Endothelial cell of umbilical vein (primary cell): ENCODE data around the gene GARIN5A. TPM values are rescaled to one million over a fixed set of nuclear protein-coding genes. Genes with fewer than 3 reads are reported as not detected.

Experiments used
- BruUV-seq: library from RNA; stranded (reverse); fragments of 400-500 nt; replicated peaks from 2 replicates; lab custom pipeline; 2021; lab: Mats Ljungman, UMichigan
- CTCF ChIA-PET: fragments of 300-600, 350-600 bp; sonication (Branson Sonifier 250); formaldehyde crosslinking; loops from one replicate; lab custom pipeline; 2021; ENCODE audit warnings: antibody characterized with exemption, inconsistent platforms; lab: Charles Lee
- POLR2A ChIA-PET: fragments of 300-600, 350-600 bp; sonication (Branson Sonifier 250); formaldehyde crosslinking; loops from one replicate; lab custom pipeline; 2021; ENCODE audit warnings: antibody characterized with exemption, inconsistent platforms; lab: Charles Lee
- DNase-seq: peaks from one replicate; pipeline ENCODE4 v3.0.0-alpha.2; 2011; ENCODE audit warnings: low read depth, low spot score
- FAIRE-seq: peaks from 2 replicates; lab custom pipeline; 2011; peaks lifted over from hg19 to GRCh38; lab: Jason Lieb, UNC
- H2AFZ ChIP-seq: 2 replicates; pipeline ENCODE4 v1.6.0; 2012; ENCODE audit warnings: low read depth, low read length, control low read depth, inconsistent platforms
- H3K27ac ChIP-seq: 2 replicates; pipeline ENCODE4 v1.5.1; 2011; ENCODE audit warnings: low read depth, mild to moderate bottlenecking, control low read depth, low read length, moderate library complexity; ENCODE audit not compliant: insufficient read depth
- H3K27me3 ChIP-seq, 2 experiments: 2 replicates each; pipeline versions ENCODE4 v1.6.0 to v1.6.1; 2011; ENCODE audit warnings: low read length in 2 of 2, mixed read lengths in 1 of 2; ENCODE audit not compliant: control insufficient read depth in 2 of 2, insufficient read depth in 2 of 2
- H3K36me3 ChIP-seq, 2 experiments: 2 replicates in 1 of 2; 3 replicates in 1 of 2; pipeline ENCODE4 v1.5.1; 2011; ENCODE audit warnings: low read length in 2 of 2, mild to moderate bottlenecking in 1 of 2, moderate library complexity in 1 of 2; ENCODE audit not compliant: control insufficient read depth in 2 of 2, insufficient read depth in 2 of 2; ENCODE audit errors: extremely low read depth in 1 of 2
- H3K4me1 ChIP-seq: 3 replicates; pipeline ENCODE4 v1.5.1; 2011; ENCODE audit warnings: mild to moderate bottlenecking, low read length; ENCODE audit not compliant: control insufficient read depth, insufficient read depth; ENCODE audit errors: extremely low read depth
- H3K4me2 ChIP-seq: 2 replicates; pipeline ENCODE4 v1.6.1; 2011; ENCODE audit warnings: low read length, control low read depth, mixed read lengths; ENCODE audit not compliant: insufficient read depth
- H3K4me3 ChIP-seq, 3 experiments: fragments of 200-600 bp in 1 of 3; sonication (generic), shearing (Covaris generic) in 1 of 3; replicated peaks in 1 of 3; 2 replicates each; pipeline ENCODE4 v1.5.1; 2011 to 2016; ENCODE audit warnings: control low read depth in 3 of 3, low read length in 3 of 3, mild to moderate bottlenecking in 2 of 3, inconsistent platforms in 1 of 3, low read depth in 1 of 3, moderate library complexity in 1 of 3; ENCODE audit not compliant: insufficient read depth in 1 of 3
- H3K79me2 ChIP-seq: 2 replicates; pipeline ENCODE4 v1.6.0; 2012; ENCODE audit warnings: low read length, inconsistent platforms; ENCODE audit not compliant: control insufficient read depth, insufficient read depth
- H3K9ac ChIP-seq: replicated peaks from 2 replicates; pipeline ENCODE3; 2011; ENCODE audit warnings: low read length, control low read depth; ENCODE audit not compliant: insufficient read depth; ENCODE audit errors: extremely low read depth
- H3K9me1 ChIP-seq: replicated peaks from 3 replicates; pipeline ENCODE4 v1.6.0; 2011; ENCODE audit warnings: mild to moderate bottlenecking, low read length; ENCODE audit not compliant: control insufficient read depth, insufficient read depth; ENCODE audit errors: extremely low read depth
- H3K9me3 ChIP-seq: replicated peaks from 2 replicates; pipeline ENCODE4 v1.5.1; 2012; ENCODE audit warnings: low read length, inconsistent platforms; ENCODE audit not compliant: control insufficient read depth, insufficient read depth
- H4K20me1 ChIP-seq: replicated peaks from 2 replicates; pipeline ENCODE3; 2011; ENCODE audit warnings: mild to moderate bottlenecking, low read length; ENCODE audit not compliant: control insufficient read depth, insufficient read depth; ENCODE audit errors: extremely low read depth
- CTCF ChIP-seq, 2 donors: IDR thresholded peaks; 1 replicate in 1 of 2; 2 replicates in 1 of 2; pipeline ENCODE4 v1.5.1; 2011; ENCODE audit warnings: low read length in 2 of 2, mild to moderate bottlenecking in 2 of 2, moderate library complexity in 2 of 2, control low read depth in 1 of 2, inconsistent platforms in 1 of 2, low read depth in 1 of 2; ENCODE audit not compliant: insufficient read depth in 1 of 2; ENCODE audit errors: extremely low read depth in 1 of 2
- EZH2 ChIP-seq: IDR thresholded peaks from 2 replicates; pipeline ENCODE4 v1.6.1; 2012; ENCODE audit warnings: borderline replicate concordance, low read depth, mild to moderate bottlenecking, moderate library complexity, low read length, inconsistent platforms; ENCODE audit not compliant: severe bottlenecking
- FOS ChIP-seq: IDR thresholded peaks from 2 replicates; pipeline ENCODE4 v1.6.1; 2011; ENCODE audit warnings: mild to moderate bottlenecking, low read length, moderate library complexity, borderline replicate concordance; ENCODE audit not compliant: insufficient read depth
- GATA2 ChIP-seq: IDR thresholded peaks from 2 replicates; pipeline ENCODE4 v1.7.0; 2011; ENCODE audit warnings: low read depth, mild to moderate bottlenecking, moderate library complexity, mixed read lengths, low read length; ENCODE audit not compliant: insufficient read length, insufficient read depth
- JUN ChIP-seq: IDR thresholded peaks from 2 replicates; pipeline ENCODE4 v1.6.1; 2011; ENCODE audit warnings: borderline replicate concordance, low read depth; ENCODE audit not compliant: insufficient read length, insufficient read depth
- MAX ChIP-seq: IDR thresholded peaks from 2 replicates; pipeline ENCODE4 v1.6.1; 2011; ENCODE audit not compliant: insufficient read depth, insufficient read length
- MYC ChIP-seq: IDR thresholded peaks from one replicate; pipeline ENCODE4 v1.6.1; 2011; ENCODE audit warnings: mild to moderate bottlenecking, low read depth, low read length
- POLR2A ChIP-seq: IDR thresholded peaks from 2 replicates; pipeline ENCODE4 v1.6.1; 2012; ENCODE audit warnings: low read depth, mild to moderate bottlenecking, control low read depth, low read length
- POLR2AphosphoS5 ChIP-seq: IDR thresholded peaks from 2 replicates; pipeline ENCODE4 v1.6.1; 2012; ENCODE audit warnings: low read depth, mild to moderate bottlenecking, control low read depth, low read length, moderate library complexity; ENCODE audit not compliant: insufficient read depth
- dilution Hi-C: fragments of 300-500 bp; cut with MboI; formaldehyde crosslinking; loops from one replicate; pipeline ENCODE4 v1.15.0; 2019; ENCODE audit warnings: low sequenced_read_pairs; ENCODE audit not compliant: extremely low pct_ligation_motif_present
- intact Hi-C: fragments of 100-400 bp; cut with micrococcal nuclease; formaldehyde crosslinking; loops from one replicate; pipeline ENCODE4 v1.10.0; 2022
- polyA plus RNA-seq, 4 experiments: library from polyadenylated mRNA; depleted of rRNA in 3 of 4; stranded (reverse) in 3 of 4; unstranded in 1 of 4; fragments of >200 nt; gene quantifications; 2 replicates each; pipeline versions ENCODE4 v1.2.1 to v1.2.3, GENCODE V29; 2011 to 2012; ENCODE audit warnings: missing spikeins in 1 of 4
- total RNA-seq: library from RNA; stranded (reverse); gene quantifications from 2 replicates; pipeline ENCODE4 v1.2.3, GENCODE V29; 2021

Gene GARIN5A
- total and polyA plus RNA-seq, 2 donors (not counting 3 experiments of a cell fraction or from before 2014, with no cell fraction given) = 0.44 to 0.76 TPM

- CTCF ChIA-PET = no interaction called here
- Histone ChIP-seq H3K9ac (no peak overlapping the region), H3K9me1 (no peaks in the 10 kb centered on the region), H2AFZ (peak overlapping the region; percentile 99), H3K27me3 (peaks cover 4 to 13% of the 10 kb centered on the region in 2 experiments), H3K36me3 (no peaks in the 10 kb centered on the region), H4K20me1 (no peaks in the 10 kb centered on the region), H3K4me1 (peaks cover 6% of the 10 kb centered on the region), H3K27ac (no peak overlapping the region), H3K4me2 (peak overlapping the region; percentile 55), H3K9me3 (no peaks in the 10 kb centered on the region), H3K79me2 (no peaks in the 10 kb centered on the region), H3K4me3 (peak overlapping the region in 2 of 3 experiments; percentile 39 to 51)
- intact Hi-C loops (loop anchor here (1.0 to 2.0 kb wide), 3 partner anchors 47 to 80 kb away; partner anchors contain the start of genes JOSD2, NR1H2 and POLD1), dilution Hi-C loops (no loop called here)
- peak; percentile 86 for DNase-seq
- TF ChIP-seq EZH2 (peak; percentile 42), POLR2A (no peak), FOS (no peak), MAX (no peak)
- no TSS peak for BruUV-seq
- FAIRE-seq = peak; percentile 86
- POLR2A ChIA-PET = no interaction called here
These were observed 45.1 kb downstream of the GARIN5A start for GRCh38 chr19:50431343-50432220.

- ChIA-PET CTCF (no interaction called here), POLR2A (no interaction called here)
- H3K9ac ChIP-seq = no peak overlapping the region
- H3K4me2 ChIP-seq = peak overlapping the region; percentile 55
- intact Hi-C loops (loop anchor here (1.0 to 2.0 kb wide), 3 partner anchors 47 to 80 kb away; partner anchors contain the start of genes JOSD2, NR1H2 and POLD1), dilution Hi-C loops (no loop called here)
- FAIRE-seq = no peak
- H3K27me3 ChIP-seq = peaks cover 4 to 13% of the 10 kb centered on the region in 2 experiments
- no peaks in the 10 kb centered on the region for H4K20me1 ChIP-seq
- no peak overlapping the region for H3K27ac ChIP-seq
- TF ChIP-seq CTCF (IDR thresholded peaks at IDR 0.05; ENCODE audit: extremely low read depth in 1 of 2, insufficient read depth in 1 of 2, low read depth in 1 of 2, low read length in 2 of 2) = no peak
- no peak for TF ChIP-seq MYC
- TF ChIP-seq FOS = no peak
- TF ChIP-seq POLR2AphosphoS5 = no peak
- TF ChIP-seq MAX = no peak
- TF ChIP-seq POLR2A = no peak
- no peak for TF ChIP-seq GATA2
- TF ChIP-seq JUN = no peak
- TF ChIP-seq EZH2 = no peak
- no peaks in the 10 kb centered on the region for H3K79me2 ChIP-seq
- H3K9me1 ChIP-seq = no peaks in the 10 kb centered on the region
- H3K4me1 ChIP-seq = peaks cover 6% of the 10 kb centered on the region
- BruUV-seq = no TSS peak
- no peak for DNase-seq
- H3K9me3 ChIP-seq = no peaks in the 10 kb centered on the region
- peak overlapping the region; percentile 99 for H2AFZ ChIP-seq
- no peaks in the 10 kb centered on the region for H3K36me3 ChIP-seq
- peak overlapping the region in 1 of 3 experiments; percentile 39 for H3K4me3 ChIP-seq
These were observed 45.7 kb downstream of the GARIN5A start for GRCh38 chr19:50430888-50431342.
